GM03348 (cell line): Measurements from ENCODE around the gene STUM.
A peak's percentile ranks its signal among the peaks of the same experiment; 100 is the strongest.

Source experiments
- DNase-seq: peaks from one replicate; pipeline ENCODE4 v3.0.0; 2012; ENCODE audit warnings: low spot score

STUM gene

GRCh38 chr1:226640321-226641136 is 92.0 kb downstream of the STUM start:
- DNase-seq = no peak

GRCh38 chr1:226641671-226642231 is 93.2 kb downstream of the STUM start:
- DNase-seq = no peak

GRCh38 chr1:226642421-226642820 is 93.9 kb downstream of the STUM start:
- no peak for DNase-seq

- peak; percentile 36 for DNase-seq
Measured at GRCh38 chr1:226643177-226643576, 94.6 kb downstream of the STUM start.

GRCh38 chr1:226643611-226644540 is 95.3 kb downstream of the STUM start:
- DNase-seq = no peak

- no peak for DNase-seq
Measured at GRCh38 chr1:226644541-226645176, 96.1 kb downstream of the STUM start.

- DNase-seq = no peak
Measured at GRCh38 chr1:226645279-226645976, 96.9 kb downstream of the STUM start.

- no peak for DNase-seq
Measured at GRCh38 chr1:226646026-226646869, 97.7 kb downstream of the STUM start.

- DNase-seq = no peak
Measured at GRCh38 chr1:226646870-226647449, 98.4 kb downstream of the STUM start.

GRCh38 chr1:226647719-226648118 is 99.2 kb downstream of the STUM start:
- no peak for DNase-seq

- no peak for DNase-seq
Measured at GRCh38 chr1:226648421-226648820, 99.9 kb downstream of the STUM start.

- DNase-seq = no peak
Measured at GRCh38 chr1:226649244-226649643, 100.7 kb downstream of the STUM start.

GRCh38 chr1:226649780-226650179 is 101.2 kb downstream of the STUM start:
- DNase-seq = peak; percentile 24

GRCh38 chr1:226650236-226650841 is 101.8 kb downstream of the STUM start:
- no peak for DNase-seq

- DNase-seq = no peak
Measured at GRCh38 chr1:226651041-226651731, 102.6 kb downstream of the STUM start.

GRCh38 chr1:226651732-226652105 is 103.2 kb downstream of the STUM start:
- no peak for DNase-seq

GRCh38 chr1:226652613-226653012 is 104.0 kb downstream of the STUM start:
- no peak for DNase-seq

- no peak for DNase-seq
Measured at GRCh38 chr1:226653311-226653921, 104.9 kb downstream of the STUM start.
